ENCODE measurements around the gene EDEM3.

GRCh38 chr1:184752656-184753055 is 2.0 kb downstream of the EDEM3 start:
- TF ChIP-seq CBFB (CRISPR knock-in tag; IDR thresholded peaks at IDR 0.05; ENCODE audit: low read depth): no peak
- no peak for TF ChIP-seq ZNF317 (CRISPR knock-in tag; IDR thresholded peaks at IDR 0.05; ENCODE audit: borderline replicate concordance, low read depth)
- no peak for TF ChIP-seq CTCF (IDR thresholded peaks at IDR 0.05)
- no peak for TF ChIP-seq CREB1 (CRISPR knock-in tag; IDR thresholded peaks at IDR 0.05)
- TF ChIP-seq SP1 (CRISPR knock-in tag; conservative IDR thresholded peaks at IDR 0.05): no peak
- TF ChIP-seq TCF7 (CRISPR knock-in tag; IDR thresholded peaks at IDR 0.05; ENCODE audit: low read depth): no peak
- TF ChIP-seq, protein P1, sequence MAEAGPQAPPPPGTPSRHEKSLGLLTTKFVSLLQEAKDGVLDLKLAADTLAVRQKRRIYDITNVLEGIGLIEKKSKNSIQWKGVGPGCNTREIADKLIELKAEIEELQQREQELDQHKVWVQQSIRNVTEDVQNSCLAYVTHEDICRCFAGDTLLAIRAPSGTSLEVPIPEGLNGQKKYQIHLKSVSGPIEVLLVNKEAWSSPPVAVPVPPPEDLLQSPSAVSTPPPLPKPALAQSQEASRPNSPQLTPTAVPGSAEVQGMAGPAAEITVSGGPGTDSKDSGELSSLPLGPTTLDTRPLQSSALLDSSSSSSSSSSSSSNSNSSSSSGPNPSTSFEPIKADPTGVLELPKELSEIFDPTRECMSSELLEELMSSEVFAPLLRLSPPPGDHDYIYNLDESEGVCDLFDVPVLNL (CRISPR knock-in tag; IDR thresholded peaks at IDR 0.05; ENCODE audit: borderline replicate concordance, low read depth): no peak
